ENCODE data around the gene LSM4. TPM values are rescaled to one million over a fixed set of nuclear protein-coding genes. Genes with fewer than 3 reads are reported as not detected.

LSM4 gene
- total and polyA plus RNA-seq, 2 experiments from 2014 or later: 591 to 637 TPM

- peaks cover 9% of the 10 kb centered on the region for H3K27me3 Mint-ChIP-seq (ENCODE audit: insufficient read depth, low read depth, poor library complexity)
- no peaks in the 10 kb centered on the region for H4K20me1 ChIP-seq (replicated peaks; ENCODE audit: insufficient read depth)
- no peak overlapping the region for H3K4me2 ChIP-seq
- peaks cover 5% of the 10 kb centered on the region; the same call in 2 of the 3 replicates for H3K4me1 Mint-ChIP-seq
- no peak overlapping the region for H3K27ac ChIP-seq (ENCODE audit: low read depth)
- H3K9me2 ChIP-seq (ENCODE audit: insufficient read depth): no peaks in the 10 kb centered on the region; the same call in 1 of the 2 replicates
- H2AFZ ChIP-seq: no peak overlapping the region
- H3K79me2 ChIP-seq (replicated peaks; ENCODE audit: insufficient read depth): peaks cover 3% of the 10 kb centered on the region; the same call in 1 of the 2 replicates
- H3K9me3 Mint-ChIP-seq: no peaks in the 10 kb centered on the region
- peaks cover under 1% of the 10 kb centered on the region; the same call in 1 of the 3 replicates for H3K36me3 Mint-ChIP-seq (ENCODE audit: low read depth)
- no peak overlapping the region for H3K27ac Mint-ChIP-seq
- ATAC-seq: no peak
- peaks cover 9% of the 10 kb centered on the region; the same call in 1 of the 2 replicates for H3F3A ChIP-seq (replicated peaks; ENCODE audit: low read depth)
- DNase-seq (ENCODE audit: low spot score): no peak
- no peak for TF ChIP-seq REST (IDR thresholded peaks at IDR 0.05; ENCODE audit: unreplicated experiment)
- no peak for TF ChIP-seq NANOG (IDR thresholded peaks at IDR 0.05; ENCODE audit: borderline replicate concordance)
- TF ChIP-seq EZH2phosphoT487 (IDR thresholded peaks at IDR 0.05; ENCODE audit: unreplicated experiment): no peak
- no peak for TF ChIP-seq ZNF331 (CRISPR knock-in tag; IDR thresholded peaks at IDR 0.05; ENCODE audit: low read depth)
- no peak for TF ChIP-seq ETS1 (IDR thresholded peaks at IDR 0.05)
- no peak for TF ChIP-seq ZNF462 (CRISPR knock-in tag; IDR thresholded peaks at IDR 0.05)
- no peak for TF ChIP-seq CREB1 (CRISPR knock-in tag; IDR thresholded peaks at IDR 0.05; ENCODE audit: low read depth)
- no peak for TF ChIP-seq JUNB (IDR thresholded peaks at IDR 0.05; ENCODE audit: unreplicated experiment)
- TF ChIP-seq EZH2 (IDR thresholded peaks at IDR 0.05; ENCODE audit: low read depth, unreplicated experiment): no peak
- no peak for TF ChIP-seq CTCF (conservative IDR thresholded peaks at IDR 0.05; ENCODE audit: low read depth in 2 of 2)
- TF ChIP-seq POLR2AphosphoS5 (IDR thresholded peaks at IDR 0.05; ENCODE audit: low read depth): no peak
- TF ChIP-seq ZNF114 (CRISPR knock-in tag; IDR thresholded peaks at IDR 0.05): no peak
- TF ChIP-seq STAT1 (IDR thresholded peaks at IDR 0.05; ENCODE audit: unreplicated experiment): no peak
- no peaks in the 10 kb centered on the region for H3K36me3 ChIP-seq (ENCODE audit: insufficient read depth)
- no peak overlapping the region for H3K4me3 Mint-ChIP-seq
- H3K27me3 ChIP-seq (ENCODE audit: insufficient read depth): no peaks in the 10 kb centered on the region
- no peak overlapping the region for H3K4me3 ChIP-seq
- peaks cover 3% of the 10 kb centered on the region; the same call in 1 of the 2 replicates for H3K4me1 ChIP-seq (ENCODE audit: insufficient read depth)
These were observed 51.4 kb downstream of the LSM4 start for GRCh38 chr19:18271433-18271841.

All from GM23338 (cell line).